ENCODE data around the gene THUMPD2. TPM values are rescaled to one million over a fixed set of nuclear protein-coding genes. Genes with fewer than 3 reads are reported as not detected.
"Not testable (repeated sequence)": the region's sequence is repeated elsewhere in the genome, so short reads cannot be mapped to it uniquely, and the experiment has no call there.

Gene THUMPD2
- total RNA-seq, 1 donor: 9.5 TPM

- H3K4me3 ChIP-seq (ENCODE audit: low read depth, low read length): no peak overlapping the region
- peak; percentile 47 for TF ChIP-seq CTCF (IDR thresholded peaks at IDR 0.05; ENCODE audit: insufficient read depth, low read length)
- no peak for DNase-seq (ENCODE audit: low read depth)
Observed at GRCh38 chr2:39730685-39731302, 48.3 kb downstream of the THUMPD2 start.

GRCh38 chr2:39730276-39730675, 48.8 kb downstream of the THUMPD2 start:
- TF ChIP-seq CTCF (IDR thresholded peaks at IDR 0.05; ENCODE audit: insufficient read depth, low read length): no peak
- DNase-seq (ENCODE audit: low read depth): no peak
- H3K4me3 ChIP-seq (ENCODE audit: low read depth, low read length): no peak overlapping the region

- TF ChIP-seq CTCF (IDR thresholded peaks at IDR 0.05; ENCODE audit: insufficient read depth, low read length): peak; percentile 64
- H3K4me3 ChIP-seq (ENCODE audit: low read depth, low read length): no peak overlapping the region
- no peak for DNase-seq (ENCODE audit: low read depth)
Observed at GRCh38 chr2:39728941-39729351, 50.1 kb downstream of the THUMPD2 start.

- H3K4me3 ChIP-seq (ENCODE audit: low read depth, low read length); DNase-seq (ENCODE audit: low read depth): not testable (repeated sequence)
Observed at GRCh38 chr2:39728085-39728484, 51.0 kb downstream of the THUMPD2 start.

- no peak for DNase-seq (ENCODE audit: low read depth)
- H3K4me3 ChIP-seq (ENCODE audit: low read depth, low read length): no peak overlapping the region
- TF ChIP-seq CTCF (IDR thresholded peaks at IDR 0.05; ENCODE audit: insufficient read depth, low read length): no peak
Observed at GRCh38 chr2:39725401-39725800, 53.7 kb downstream of the THUMPD2 start.

- no peak overlapping the region for H3K4me3 ChIP-seq (ENCODE audit: low read depth, low read length)
- DNase-seq (ENCODE audit: low read depth): no peak
- TF ChIP-seq CTCF (IDR thresholded peaks at IDR 0.05; ENCODE audit: insufficient read depth, low read length): no peak
Observed at GRCh38 chr2:39724828-39725144, 54.3 kb downstream of the THUMPD2 start.

- DNase-seq (ENCODE audit: low read depth): no peak
- no peak overlapping the region for H3K4me3 ChIP-seq (ENCODE audit: low read depth, low read length)
- TF ChIP-seq CTCF (IDR thresholded peaks at IDR 0.05; ENCODE audit: insufficient read depth, low read length): no peak
Observed at GRCh38 chr2:39723946-39724827, 54.9 kb downstream of the THUMPD2 start.

Data from fibroblast of the aortic adventitia (primary cell).